GM23248 (cell line): Measurements from ENCODE around the gene CST7.

Experiments used
- EZH2 ChIP-seq: fragments of 200-600 bp; sonication (generic); IDR thresholded peaks from 2 replicates; pipeline ENCODE4 v1.6.1; 2018; ENCODE audit warnings: antibody characterized with exemption, mild to moderate bottlenecking; ENCODE audit not compliant: insufficient read depth, poor library complexity, severe bottlenecking
- EZH2phosphoT487 ChIP-seq: fragments of 200-600 bp; sonication (generic); IDR thresholded peaks from 2 replicates; pipeline ENCODE4 v1.6.1; 2018; ENCODE audit warnings: antibody characterized with exemption, moderate library complexity, mild to moderate bottlenecking, low read depth; ENCODE audit not compliant: insufficient read depth

GRCh38 chr20:24936526-24937407, 12.3 kb upstream of the CST7 start:
- TF ChIP-seq EZH2phosphoT487 (no peak), EZH2 (no peak)
